ENCODE results near the gene MYO1B.

DNA sequence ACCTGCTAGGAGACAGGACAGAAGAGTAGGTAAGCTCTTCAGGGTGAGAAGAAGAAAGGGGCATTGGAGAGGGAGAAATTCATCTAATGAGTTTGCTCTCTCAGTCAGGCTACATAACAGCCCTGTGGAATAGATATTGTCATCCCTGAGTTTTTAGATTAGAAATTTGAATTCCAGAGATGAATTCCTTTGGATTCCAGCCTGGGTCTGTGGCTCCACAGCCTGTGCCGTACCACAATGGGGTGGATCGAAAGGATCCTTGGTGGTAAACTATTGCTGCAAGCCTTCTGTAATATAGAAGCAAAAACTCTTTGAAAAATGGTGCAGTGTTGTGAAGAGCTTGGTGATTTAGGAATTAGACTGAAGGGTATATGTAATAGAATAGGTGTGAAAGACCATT, 21.0 kb downstream of the MYO1B start:
- TF ChIP-seq EZH2 (IDR thresholded peaks at IDR 0.05; ENCODE audit: borderline replicate concordance, insufficient read depth, low read length, poor library complexity, severe bottlenecking) (no peak), CTCF (IDR thresholded peaks at IDR 0.05; ENCODE audit: poor library complexity, severe bottlenecking) (no peak), POLR2AphosphoS5 (IDR thresholded peaks at IDR 0.05) (no peak), SMC3 (conservative IDR thresholded peaks at IDR 0.05; ENCODE audit: poor library complexity) (no peak), EP300 (conservative IDR thresholded peaks at IDR 0.05; ENCODE audit: poor library complexity, severe bottlenecking) (no peak), RAD21 (conservative IDR thresholded peaks at IDR 0.05) (no peak), TAF1 (IDR thresholded peaks at IDR 0.05; ENCODE audit: low read depth) (no peak), MXI1 (conservative IDR thresholded peaks at IDR 0.05; ENCODE audit: poor library complexity, severe bottlenecking) (no peak)
- TF ChIP-seq, protein P1, sequence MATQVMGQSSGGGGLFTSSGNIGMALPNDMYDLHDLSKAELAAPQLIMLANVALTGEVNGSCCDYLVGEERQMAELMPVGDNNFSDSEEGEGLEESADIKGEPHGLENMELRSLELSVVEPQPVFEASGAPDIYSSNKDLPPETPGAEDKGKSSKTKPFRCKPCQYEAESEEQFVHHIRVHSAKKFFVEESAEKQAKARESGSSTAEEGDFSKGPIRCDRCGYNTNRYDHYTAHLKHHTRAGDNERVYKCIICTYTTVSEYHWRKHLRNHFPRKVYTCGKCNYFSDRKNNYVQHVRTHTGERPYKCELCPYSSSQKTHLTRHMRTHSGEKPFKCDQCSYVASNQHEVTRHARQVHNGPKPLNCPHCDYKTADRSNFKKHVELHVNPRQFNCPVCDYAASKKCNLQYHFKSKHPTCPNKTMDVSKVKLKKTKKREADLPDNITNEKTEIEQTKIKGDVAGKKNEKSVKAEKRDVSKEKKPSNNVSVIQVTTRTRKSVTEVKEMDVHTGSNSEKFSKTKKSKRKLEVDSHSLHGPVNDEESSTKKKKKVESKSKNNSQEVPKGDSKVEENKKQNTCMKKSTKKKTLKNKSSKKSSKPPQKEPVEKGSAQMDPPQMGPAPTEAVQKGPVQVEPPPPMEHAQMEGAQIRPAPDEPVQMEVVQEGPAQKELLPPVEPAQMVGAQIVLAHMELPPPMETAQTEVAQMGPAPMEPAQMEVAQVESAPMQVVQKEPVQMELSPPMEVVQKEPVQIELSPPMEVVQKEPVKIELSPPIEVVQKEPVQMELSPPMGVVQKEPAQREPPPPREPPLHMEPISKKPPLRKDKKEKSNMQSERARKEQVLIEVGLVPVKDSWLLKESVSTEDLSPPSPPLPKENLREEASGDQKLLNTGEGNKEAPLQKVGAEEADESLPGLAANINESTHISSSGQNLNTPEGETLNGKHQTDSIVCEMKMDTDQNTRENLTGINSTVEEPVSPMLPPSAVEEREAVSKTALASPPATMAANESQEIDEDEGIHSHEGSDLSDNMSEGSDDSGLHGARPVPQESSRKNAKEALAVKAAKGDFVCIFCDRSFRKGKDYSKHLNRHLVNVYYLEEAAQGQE (IDR thresholded peaks at IDR 0.05; ENCODE audit: borderline replicate concordance): no peak
